ENCODE results near the gene ZP3.
"Not testable (repeated sequence)": the region's sequence is repeated elsewhere in the genome, so short reads cannot be mapped to it uniquely, and the experiment has no call there.

The ZP3 gene

DNA sequence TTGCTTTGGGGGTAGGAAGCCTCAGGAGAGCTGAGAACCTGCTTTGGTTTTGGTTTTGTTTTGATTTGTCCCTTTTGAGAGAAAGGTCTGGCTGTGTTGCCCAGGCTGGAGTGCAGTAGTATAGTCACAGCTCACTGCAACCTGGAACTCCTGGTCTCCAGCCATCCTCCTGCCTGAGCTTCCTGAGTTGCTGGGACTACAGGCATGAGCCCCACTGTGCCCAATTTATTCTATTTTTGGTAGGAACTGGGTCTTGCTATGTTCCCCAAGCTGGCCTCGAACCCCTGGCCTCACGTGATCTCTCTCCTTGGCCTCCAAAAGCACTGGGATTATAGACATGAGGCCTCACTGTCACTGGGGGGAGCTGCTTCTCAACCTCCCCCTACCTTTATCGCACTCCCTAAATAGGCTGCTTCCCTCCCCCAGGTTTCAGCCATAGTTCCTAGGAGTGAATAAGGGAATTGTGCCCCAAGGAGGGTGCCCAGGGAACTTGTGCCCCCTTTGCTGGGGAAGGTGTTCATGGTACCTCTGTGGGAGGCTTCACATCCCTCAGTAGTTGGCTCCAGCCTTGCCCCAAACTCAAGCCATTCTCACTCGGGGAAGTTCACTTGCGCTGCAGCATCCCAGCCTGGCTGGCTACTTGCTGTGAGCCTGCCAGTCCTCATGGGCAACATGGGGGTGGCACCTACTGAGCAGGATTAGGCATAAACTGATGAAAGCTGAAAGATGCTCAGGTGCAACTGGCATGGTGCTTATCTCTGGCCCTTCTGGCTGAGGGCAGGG is 18.1 kb downstream of the ZP3 start:
- not testable (repeated sequence) for DNase-seq (ENCODE audit: low spot score)

DNA sequence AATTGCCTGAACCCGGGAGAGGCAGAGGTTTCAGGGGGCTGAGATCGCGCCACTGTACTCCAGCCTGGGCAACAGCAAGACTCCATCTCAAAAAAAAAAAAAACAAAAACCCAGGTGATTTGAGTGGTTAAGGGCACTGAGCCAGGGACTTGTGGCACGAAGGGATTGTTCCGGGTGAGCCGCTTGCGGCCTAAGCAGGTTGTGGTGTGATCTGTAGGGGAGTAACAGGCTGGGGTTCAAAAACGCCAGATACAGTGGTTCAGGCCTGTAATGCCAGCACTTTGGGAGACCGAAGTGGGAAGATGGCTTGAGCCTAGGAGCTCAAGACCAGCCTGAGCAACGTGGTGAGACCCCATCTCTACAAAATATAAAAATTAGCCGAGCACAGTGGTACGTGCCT is 19.1 kb downstream of the ZP3 start:
- DNase-seq (ENCODE audit: low spot score), result not testable (repeated sequence)

GRCh38 chr7:76445577-76446008 is 20.8 kb downstream of the ZP3 start:
- not testable (repeated sequence) for DNase-seq (ENCODE audit: low spot score)

DNA sequence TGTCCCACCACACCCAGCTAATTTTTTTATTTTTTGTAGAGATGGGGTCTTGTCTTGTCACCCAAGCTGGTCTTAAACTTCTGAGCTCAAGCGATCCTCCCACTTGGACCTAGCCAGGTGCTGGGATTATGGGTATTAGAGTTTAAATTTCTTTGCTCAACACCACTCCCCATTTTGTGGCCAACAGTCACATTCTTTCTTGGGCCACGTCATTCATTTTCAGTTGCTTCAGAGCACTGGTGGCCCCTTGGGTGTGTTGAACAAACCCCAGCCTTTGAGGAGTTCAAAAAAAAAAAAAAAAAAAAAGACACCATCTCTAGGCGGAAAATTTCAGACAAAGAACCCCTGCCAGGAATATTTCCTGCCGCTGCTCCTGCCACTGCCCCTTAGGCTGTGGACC is 32.3 kb downstream of the ZP3 start:
- not testable (repeated sequence) for DNase-seq (ENCODE audit: low spot score)

DNA sequence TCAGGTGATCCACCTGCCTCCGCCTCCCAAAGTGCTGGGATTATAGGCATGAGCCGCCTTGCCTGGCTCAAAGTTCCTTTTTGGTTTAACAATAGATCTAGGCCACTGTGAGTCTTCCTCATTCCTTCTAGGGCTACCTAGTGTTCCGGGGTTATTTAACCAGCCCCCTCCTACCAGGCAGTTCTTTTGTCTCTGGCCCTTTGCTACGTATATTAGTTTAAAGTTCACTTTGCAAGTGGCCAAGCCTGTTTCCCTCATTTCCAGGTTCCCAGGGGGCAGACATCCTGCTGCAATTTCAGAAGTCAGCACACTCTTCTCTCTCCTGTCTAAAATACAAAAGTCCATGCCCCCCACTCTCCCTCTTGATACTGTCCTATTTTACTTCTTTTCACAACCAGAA is 33.8 kb downstream of the ZP3 start:
- not testable (repeated sequence) for DNase-seq (ENCODE audit: low spot score)

GRCh38 chr7:76460767-76461166 is 36.0 kb downstream of the ZP3 start:
- not testable (repeated sequence) for DNase-seq (ENCODE audit: low spot score)

GRCh38 chr7:76461464-76462101 is 36.8 kb downstream of the ZP3 start, which contains the start of gene DTX2:
Gene DTX2, plus strand, starts transcription at chr7:76461709. Its CDS starts 18,801 bp downstream, at chr7:76480510.
- DNase-seq (ENCODE audit: low spot score), result not testable (repeated sequence)

- DNase-seq (ENCODE audit: low spot score), result not testable (repeated sequence)
Observed at GRCh38 chr7:76462271-76462882, 37.6 kb downstream of the ZP3 start.

- not testable (repeated sequence) for DNase-seq (ENCODE audit: low spot score)
Observed at GRCh38 chr7:76464959-76465358, 40.2 kb downstream of the ZP3 start.

DNA sequence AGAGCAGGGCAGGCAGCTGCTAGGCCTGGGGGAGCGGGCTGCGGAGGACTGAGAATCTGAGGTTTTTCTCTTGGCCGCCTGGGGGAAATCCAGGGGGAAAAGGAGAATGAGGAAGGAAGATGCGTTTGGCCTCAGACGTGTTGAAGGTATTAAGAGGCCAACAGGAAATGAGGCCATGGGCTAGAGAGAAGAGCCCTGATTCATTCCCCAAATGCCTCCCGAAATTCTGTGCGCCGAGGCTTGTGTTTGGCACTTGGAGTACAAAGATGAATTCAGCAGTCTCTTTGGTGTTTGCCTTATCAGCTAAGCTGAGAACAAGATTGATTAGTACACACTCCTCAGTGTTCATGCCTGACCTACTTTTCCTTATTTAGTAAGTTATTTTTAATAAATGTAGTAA is 41.2 kb downstream of the ZP3 start:
- DNase-seq (ENCODE audit: low spot score), result not testable (repeated sequence)

GRCh38 chr7:76467743-76468404 is 43.1 kb downstream of the ZP3 start:
- not testable (repeated sequence) for DNase-seq (ENCODE audit: low spot score)

GRCh38 chr7:76471556-76472221 is 46.9 kb downstream of the ZP3 start:
- DNase-seq (ENCODE audit: low spot score), result not testable (repeated sequence)

DNA sequence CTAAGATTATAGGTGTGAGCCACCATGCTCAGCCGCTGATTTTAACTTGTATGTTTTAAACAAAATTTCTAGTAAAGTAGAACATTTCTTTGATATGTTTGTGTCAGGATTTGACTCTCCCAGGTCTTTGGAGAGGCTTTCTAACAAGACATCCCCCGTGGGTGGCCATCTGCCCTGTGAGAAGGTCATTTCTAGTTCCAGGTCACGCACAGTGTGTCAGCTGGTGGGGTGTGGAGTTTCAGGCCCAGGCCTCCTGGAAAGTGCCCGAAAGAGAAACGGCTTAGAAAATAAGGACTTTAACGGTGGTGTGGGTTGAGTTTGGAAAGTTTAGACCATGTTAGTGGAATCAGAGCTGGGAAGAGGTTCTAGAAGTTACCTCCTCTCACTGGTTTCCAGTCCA is 48.3 kb downstream of the ZP3 start:
- not testable (repeated sequence) for DNase-seq (ENCODE audit: low spot score)

GRCh38 chr7:76476280-76476679 is 51.5 kb downstream of the ZP3 start:
- DNase-seq (ENCODE audit: low spot score), result not testable (repeated sequence)

- DNase-seq (ENCODE audit: low spot score), result not testable (repeated sequence)
Observed at GRCh38 chr7:76476742-76477474, 52.2 kb downstream of the ZP3 start.

DNA sequence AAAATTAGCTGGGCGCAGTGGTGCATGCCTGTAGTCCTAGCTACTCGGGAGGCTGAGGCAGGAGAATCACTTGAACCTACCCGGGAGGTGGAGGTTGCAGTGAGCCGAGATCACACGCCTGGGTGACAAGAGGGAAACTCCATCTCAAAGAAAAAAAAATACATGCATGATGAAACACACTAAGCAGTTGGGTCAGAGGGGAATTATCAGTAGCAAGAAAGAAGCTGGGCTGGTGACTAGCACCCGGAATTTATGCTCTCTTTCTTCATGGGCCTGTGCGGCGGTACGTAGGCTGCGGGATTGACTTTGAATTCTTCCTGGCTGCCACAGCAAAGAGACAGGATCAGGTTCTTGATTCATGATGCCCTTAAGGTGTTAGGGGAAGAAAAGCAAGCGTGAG is 54.9 kb downstream of the ZP3 start:
- not testable (repeated sequence) for DNase-seq (ENCODE audit: low spot score)

- DNase-seq (ENCODE audit: low spot score), result not testable (repeated sequence)
Observed at GRCh38 chr7:76480403-76481253, 55.9 kb downstream of the ZP3 start.

- DNase-seq (ENCODE audit: low spot score), result not testable (repeated sequence)
Observed at GRCh38 chr7:76482660-76483059, 57.9 kb downstream of the ZP3 start.

DNA sequence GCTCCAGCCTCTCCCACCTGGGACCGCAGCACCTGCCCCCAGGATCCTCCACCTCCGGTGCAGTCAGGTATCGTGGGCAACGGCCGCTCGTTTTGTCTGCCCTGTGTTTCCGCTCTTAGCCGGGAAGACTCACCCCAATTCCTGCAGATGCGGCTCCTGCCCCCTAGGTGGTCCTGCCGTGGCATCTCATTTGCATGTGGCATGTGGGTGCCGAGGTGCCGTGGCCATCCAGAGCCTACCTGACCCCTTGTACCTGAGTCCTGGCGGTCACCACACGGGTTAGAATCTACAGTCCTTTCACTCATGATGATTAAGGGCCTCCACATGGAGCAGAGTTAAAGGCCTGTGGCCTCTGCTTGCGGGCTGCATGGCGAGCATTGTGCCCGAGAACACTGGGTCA is 58.3 kb downstream of the ZP3 start:
- DNase-seq (ENCODE audit: low spot score), result not testable (repeated sequence)

GRCh38 chr7:76484456-76484855 is 59.7 kb downstream of the ZP3 start:
- not testable (repeated sequence) for DNase-seq (ENCODE audit: low spot score)

All from hepatic stellate cell (primary cell).